HG03060 (cell line): ENCODE data around the gene KCMF1.

Experiments used
- ATAC-seq: cut with Tn5 transposase; IDR thresholded peaks from one replicate; pipeline ENCODE4 v1.9.1; 2021; ENCODE audit warnings: low read depth, moderate number of reproducible peaks; ENCODE audit not compliant: unreplicated experiment

The KCMF1 gene

DNA sequence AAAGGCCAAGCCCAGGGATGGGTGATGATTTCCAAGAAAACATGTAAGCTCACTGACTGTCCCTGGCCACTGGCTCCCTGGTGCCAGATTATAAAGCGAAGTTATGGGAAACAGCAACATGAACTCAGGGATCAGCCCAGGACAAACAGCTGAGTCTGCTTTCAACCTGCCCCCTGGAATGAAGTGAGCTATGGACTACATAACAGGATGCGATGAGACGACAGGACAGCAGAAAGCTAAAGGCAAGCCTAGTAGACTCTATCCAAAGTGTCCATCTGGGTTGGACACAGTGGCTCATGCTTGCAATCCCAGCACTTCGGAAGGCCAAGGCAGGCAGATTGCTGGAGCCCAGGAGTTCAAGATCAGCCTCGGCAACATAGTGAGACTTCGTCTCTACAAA is 16.6 kb upstream of the KCMF1 start:
- no peak for ATAC-seq

DNA sequence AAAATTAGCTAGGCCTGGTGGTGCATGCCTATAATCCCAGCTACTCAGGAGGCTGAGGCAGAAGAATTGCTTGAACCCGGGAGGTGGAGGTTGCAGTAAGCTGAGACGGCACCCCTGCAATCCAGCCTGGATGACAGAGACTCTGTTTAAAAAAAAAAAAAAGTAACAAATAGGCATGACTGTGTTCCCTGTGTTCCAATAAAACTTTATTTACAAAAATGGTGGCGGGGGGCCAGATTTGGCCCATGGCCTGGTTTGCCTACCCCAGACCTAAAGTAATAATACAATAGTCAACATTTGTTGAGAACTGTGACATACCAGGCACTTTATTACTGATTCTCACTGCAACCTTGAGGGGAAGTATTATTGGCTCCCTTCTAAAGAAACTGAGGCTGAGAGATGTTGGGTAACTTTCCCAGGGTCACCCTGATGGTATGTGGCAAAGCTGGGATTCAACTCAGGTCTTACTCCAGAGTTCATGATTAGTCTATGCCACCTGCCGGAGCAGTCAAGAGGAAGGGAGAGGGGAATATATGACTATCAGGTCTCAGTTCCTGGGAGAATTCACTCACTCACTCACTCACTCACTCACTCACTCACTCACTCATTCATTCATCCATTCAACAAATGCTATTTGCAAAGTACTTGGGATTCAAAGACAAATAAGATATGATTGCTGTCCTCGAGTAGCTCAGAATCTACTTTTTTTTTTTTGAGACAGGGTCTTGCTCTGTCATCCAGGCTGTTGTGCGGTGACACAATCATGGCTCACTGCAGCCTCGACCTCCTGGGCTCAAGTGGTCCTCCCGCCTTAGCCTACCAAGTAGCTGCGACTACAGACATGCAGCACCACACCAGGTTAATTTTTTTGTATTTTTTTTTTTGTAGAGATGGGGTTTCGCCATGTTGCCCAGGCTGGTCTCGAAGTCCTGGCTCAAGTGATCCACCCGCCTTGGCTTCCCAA is 14.3 kb upstream of the KCMF1 start:
- ATAC-seq = no peak

DNA sequence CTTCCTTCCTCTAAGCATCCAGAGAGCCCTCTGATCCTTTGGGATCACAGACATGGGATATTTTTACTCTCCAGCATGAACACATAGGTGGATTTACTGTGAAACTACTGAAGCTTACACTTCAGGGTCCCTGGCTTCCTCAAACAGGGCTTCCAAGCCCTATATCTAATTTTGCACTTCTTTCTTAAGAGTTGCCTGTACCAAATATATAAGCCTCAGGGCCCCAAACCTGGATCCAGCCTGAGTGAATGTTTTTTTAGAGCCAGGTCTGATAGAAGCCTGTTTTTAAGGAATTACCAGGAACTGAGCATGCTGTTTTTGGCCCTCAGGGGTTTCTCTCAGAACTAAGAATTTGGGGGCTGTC is 13.2 kb upstream of the KCMF1 start:
- ATAC-seq = no peak

- no peak for ATAC-seq
Observed at GRCh38 chr2:84958135-84959059, 12.6 kb upstream of the KCMF1 start.

DNA sequence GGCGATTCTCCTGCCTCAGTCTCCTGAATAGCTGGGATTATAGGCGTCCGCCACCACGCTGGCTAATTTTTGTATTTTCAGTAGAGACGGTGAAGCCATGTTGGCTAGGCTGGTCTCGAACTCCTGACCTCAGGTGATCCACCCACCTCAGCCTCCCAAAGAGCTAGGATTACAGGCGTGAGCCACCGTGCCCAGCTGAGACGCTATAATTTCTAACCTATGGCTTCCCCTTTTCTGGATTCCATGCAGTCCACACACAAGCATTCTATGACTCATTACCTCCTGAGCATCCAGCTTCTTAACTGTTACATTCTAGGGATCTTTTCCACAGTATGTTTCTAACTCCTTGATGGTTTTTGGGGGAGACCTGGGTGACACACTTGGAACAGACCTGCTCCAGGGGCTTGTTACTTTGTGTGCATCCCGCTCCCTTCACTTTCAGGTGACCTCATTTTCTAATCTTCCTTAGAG is 11.8 kb upstream of the KCMF1 start:
- no peak for ATAC-seq

GRCh38 chr2:84959566-84960506 is 11.1 kb upstream of the KCMF1 start:
- ATAC-seq = no peak

DNA sequence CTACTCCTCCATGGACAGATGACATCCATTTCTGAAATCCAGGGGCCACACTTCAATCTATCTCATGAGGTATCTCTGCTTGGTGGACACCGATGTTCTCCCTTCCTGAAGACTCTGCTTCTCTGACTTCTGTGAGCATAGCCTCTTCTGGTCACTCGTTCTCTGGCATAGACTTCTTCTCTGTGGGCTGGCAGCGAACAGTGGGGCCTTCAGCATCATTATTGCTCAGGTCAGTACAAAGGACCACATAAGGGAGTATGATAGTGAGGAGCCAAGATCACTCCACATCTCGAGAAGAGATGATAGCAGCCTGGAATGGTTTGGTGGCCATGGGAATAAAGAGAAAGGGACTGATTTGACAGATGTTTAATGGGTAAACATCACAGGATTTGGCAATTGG is 8.0 kb upstream of the KCMF1 start:
- no peak for ATAC-seq

- no peak for ATAC-seq
Observed at GRCh38 chr2:84963323-84963691, 7.7 kb upstream of the KCMF1 start.

- ATAC-seq = no peak
Observed at GRCh38 chr2:84963692-84964405, 7.1 kb upstream of the KCMF1 start.

GRCh38 chr2:84964406-84965191 is 6.4 kb upstream of the KCMF1 start:
- no peak for ATAC-seq

GRCh38 chr2:84965192-84965516 is 5.8 kb upstream of the KCMF1 start:
- ATAC-seq = no peak

DNA sequence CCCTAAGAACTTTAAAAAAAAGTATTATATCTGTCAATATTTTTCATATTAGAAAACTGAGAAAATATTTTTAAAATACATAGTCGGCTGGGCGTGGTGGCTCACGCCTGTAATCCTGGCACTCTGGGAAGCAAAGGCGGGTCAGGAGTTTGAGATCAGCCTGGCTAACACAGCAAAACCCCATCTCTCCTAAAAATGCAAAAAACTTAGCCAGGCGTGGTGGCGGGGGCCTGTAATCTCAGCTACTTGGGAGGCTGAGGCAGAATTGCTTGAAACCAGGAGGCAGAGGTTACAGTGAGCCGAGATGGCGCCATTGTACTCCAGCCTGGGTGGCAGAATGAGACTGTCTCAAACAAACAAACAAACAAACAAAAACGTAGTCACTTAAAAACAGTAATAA is 5.1 kb upstream of the KCMF1 start:
- ATAC-seq = no peak

DNA sequence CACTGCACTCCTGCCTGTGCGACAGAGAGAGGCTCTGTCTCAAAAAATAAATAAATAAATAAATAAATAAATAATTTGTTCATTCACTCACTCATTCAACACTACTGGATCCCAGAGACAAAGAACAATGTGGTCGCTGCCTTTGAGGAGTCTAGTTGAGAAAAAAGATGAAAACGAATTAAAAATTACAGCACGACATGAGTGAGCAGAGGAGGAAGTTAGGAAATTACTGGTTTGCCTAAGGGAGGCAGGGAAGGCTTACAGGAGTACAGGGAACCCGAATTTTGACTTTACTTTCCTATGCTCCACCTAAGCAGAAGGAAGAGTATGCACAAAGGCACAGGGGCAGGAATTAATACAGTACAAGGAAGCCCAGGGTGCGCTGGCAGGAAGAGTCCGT is 4.2 kb upstream of the KCMF1 start:
- no peak for ATAC-seq

GRCh38 chr2:84969511-84970209 is 1.3 kb upstream of the KCMF1 start:
- ATAC-seq = no peak

DNA sequence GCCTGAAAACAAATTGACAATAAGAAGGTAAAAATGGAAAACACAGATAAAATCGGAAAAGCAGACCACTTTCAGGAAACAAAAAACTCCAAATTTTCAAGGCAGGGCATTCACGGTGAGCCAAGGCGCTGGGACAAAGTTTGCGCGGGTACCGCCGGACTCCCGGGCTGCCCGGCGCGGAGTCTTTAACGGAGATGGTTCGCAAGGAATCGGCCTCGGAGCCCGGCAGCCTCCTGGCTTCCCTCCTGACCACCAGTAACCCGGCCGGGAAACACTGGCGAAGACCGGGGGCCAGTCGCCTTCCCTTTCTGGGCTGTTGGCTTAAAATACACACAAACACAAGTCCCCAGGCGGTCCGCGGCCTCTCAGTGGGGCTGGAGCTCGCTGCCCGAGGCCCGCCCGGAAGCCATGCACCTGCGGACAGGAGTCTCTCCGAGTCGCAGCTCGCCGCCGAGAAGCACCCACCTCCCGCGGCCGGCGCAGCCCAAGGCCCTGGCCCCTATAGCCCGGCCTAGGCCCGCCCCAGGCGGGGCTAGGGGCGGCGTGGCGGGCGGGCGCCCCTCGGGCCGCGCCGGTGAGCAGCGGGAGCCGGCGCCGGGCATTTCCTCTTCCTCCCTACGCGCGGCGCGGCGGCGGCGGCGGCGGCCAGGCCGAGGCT is 622 bp upstream of the KCMF1 start:
- no peak for ATAC-seq

GRCh38 chr2:84971510-84972206 is 697 bp downstream of the KCMF1 start:
- ATAC-seq = no peak

- no peak for ATAC-seq
Observed at GRCh38 chr2:84972207-84972783, 1.3 kb downstream of the KCMF1 start.
